ENCODE data around the gene FSD1L.

DNA sequence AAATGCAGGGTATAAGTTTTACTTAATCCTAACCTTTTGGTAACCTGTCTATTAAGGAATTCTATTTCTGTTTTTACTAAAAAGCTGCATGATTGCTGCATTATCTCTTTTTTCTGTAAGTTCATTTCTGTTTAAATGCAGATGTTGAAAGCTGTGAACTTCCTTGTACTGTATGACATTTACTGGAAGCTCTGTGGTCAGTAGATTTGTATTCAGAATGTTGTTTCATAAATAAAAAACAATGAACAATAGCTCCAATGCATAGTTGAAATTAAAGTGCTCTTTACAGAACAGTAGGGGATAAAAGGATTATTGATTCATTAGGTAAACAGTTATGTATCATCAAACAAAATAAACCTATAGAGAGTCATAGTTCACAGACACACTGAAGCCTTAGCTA is 63.6 kb downstream of the FSD1L start:
- TF ChIP-seq POLR2A (IDR thresholded peaks at IDR 0.05; ENCODE audit: low read depth, low read length) (no peak), POLR2AphosphoS5 (IDR thresholded peaks at IDR 0.05; ENCODE audit: low read depth, low read length) (no peak), TAF1 (IDR thresholded peaks at IDR 0.05; ENCODE audit: low read depth, low read length) (no peak), POU2F2 (IDR thresholded peaks at IDR 0.05; ENCODE audit: low read depth, low read length) (no peak), PAX5 (IDR thresholded peaks at IDR 0.05; ENCODE audit: insufficient read depth, low read length, severe bottlenecking) (no peak), SPI1 (IDR thresholded peaks at IDR 0.05; ENCODE audit: low read depth, low read length) (no peak)
